H4 (cell line): ENCODE results near the gene MYO7A. TPM values are rescaled to one million over a fixed set of nuclear protein-coding genes. Genes with fewer than 3 reads are reported as not detected.

ENCODE experiments used
- DNase-seq: peaks from one replicate; pipeline ENCODE4 v3.0.0-alpha.2; 2015; ENCODE audit warnings: low spot score
- total RNA-seq: library from RNA; depleted of rRNA; stranded (reverse); fragments of >200 nt; shearing (Covaris generic); gene quantifications from 2 replicates; pipeline ENCODE4 v1.2.3, GENCODE V29; 2014

Gene MYO7A
- total RNA-seq, 1 experiment from 2014 or later: 0.35 TPM

- no peak for DNase-seq
Measured at GRCh38 chr11:77127235-77127911, 673 bp upstream of the MYO7A start.

- DNase-seq: no peak
Measured at GRCh38 chr11:77129069-77129841, 1.2 kb downstream of the MYO7A start.

- DNase-seq: no peak
Measured at GRCh38 chr11:77129842-77130756, 2.1 kb downstream of the MYO7A start.

GRCh38 chr11:77130763-77131513 lies 2.9 kb downstream of the MYO7A start:
- DNase-seq: no peak

- no peak for DNase-seq
Measured at GRCh38 chr11:77131560-77131959, 3.5 kb downstream of the MYO7A start.

DNA sequence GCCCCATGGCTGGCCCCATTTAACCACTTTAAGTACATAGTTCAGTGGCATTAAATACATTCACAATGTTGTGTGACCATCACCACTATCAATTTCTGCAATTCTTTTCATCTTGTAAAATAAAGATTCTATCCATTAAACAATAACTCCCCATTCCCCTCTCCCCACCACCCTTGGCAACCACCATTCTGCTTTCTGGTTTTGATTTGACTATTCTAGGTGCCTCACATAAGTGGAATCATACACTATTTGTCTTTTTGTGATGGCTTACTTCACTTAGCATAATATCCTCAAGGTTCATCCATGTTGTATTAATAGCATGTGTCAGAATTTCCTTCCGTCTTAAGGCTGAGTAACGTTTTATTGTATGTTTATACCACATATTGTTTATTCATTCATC lies 7.0 kb downstream of the MYO7A start:
- no peak for DNase-seq

DNA sequence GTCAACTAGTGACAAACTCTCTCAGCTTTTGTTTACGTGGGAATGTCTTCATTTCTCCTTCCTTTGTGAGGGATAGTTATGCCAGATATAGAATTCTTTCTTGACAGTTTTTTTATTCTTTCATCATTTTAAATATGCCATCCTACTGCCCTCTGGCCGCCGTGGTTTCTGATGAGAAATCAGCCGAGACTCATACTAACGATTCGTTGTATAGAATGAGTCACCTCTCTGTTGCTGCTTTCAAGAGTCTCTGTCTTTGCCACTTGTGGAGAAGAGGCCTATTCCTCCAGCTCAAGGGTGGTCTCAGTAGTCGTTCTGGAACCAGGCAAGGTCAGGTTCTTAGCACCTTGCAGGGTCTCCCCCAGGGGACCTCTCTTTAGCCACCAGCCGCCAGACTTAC lies 8.0 kb downstream of the MYO7A start:
- no peak for DNase-seq

GRCh38 chr11:77136784-77137420 lies 8.9 kb downstream of the MYO7A start:
- no peak for DNase-seq

GRCh38 chr11:77137421-77137820 lies 9.4 kb downstream of the MYO7A start:
- DNase-seq: no peak

DNA sequence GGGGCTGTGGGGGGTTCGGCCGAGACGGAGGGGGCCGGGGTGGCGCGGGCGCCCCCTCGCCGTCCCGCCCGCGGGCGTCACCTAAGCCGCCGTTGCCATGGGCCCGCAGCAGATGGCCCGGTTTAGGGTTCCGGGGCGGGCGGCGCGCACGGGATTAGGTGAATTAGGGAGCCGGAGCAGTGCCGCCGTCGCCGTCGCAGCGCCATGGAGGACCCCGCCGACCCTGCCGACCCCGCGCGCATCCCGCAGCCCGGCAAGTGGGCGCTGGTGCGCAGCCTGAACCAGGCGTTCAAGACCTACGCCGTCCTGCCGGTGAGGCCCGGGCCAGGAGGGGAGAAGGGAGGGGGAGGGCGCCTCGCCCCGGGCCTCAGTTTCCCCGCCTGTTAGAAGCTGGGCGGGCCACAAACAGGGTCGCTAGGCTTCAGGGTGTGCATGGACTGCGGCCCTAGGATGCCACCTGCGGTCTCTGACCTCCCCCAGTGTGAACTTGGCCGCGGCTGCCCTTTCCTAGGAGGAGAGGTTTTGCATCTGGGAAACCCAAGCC lies 10.1 kb downstream of the MYO7A start:
- DNase-seq: no peak

GRCh38 chr11:77139201-77139600 lies 11.2 kb downstream of the MYO7A start:
- DNase-seq: no peak

DNA sequence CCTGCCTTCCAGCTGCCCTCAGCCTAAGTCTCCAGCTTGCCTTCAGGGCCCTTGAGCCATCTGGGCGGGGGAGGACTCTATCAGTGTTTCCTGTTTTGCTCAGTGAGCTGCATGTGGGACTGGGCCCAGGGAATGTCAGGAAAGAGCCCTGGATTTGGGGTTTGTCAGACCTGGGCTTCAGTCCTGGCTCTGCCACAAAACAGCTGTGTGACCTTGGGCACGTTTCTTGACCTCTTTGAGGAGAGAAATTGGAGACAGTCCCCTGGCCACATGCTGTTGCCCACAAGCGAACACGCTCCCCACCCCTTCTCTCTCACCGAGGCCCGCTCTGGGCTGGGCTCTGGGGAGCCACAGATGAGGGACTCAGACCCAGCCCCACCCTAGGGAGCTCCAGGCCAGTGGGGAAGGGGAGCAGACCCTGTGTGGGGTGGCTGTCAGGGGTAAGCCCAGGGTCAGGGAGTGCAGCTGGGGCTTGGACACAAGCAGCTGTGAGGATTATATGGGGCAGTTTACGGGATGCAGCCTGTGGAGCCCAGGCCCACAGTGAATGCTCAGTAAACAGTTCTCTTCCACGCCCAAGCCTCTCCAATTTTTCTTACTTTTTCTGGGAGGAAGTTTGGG lies 12.3 kb downstream of the MYO7A start:
- no peak for DNase-seq

DNA sequence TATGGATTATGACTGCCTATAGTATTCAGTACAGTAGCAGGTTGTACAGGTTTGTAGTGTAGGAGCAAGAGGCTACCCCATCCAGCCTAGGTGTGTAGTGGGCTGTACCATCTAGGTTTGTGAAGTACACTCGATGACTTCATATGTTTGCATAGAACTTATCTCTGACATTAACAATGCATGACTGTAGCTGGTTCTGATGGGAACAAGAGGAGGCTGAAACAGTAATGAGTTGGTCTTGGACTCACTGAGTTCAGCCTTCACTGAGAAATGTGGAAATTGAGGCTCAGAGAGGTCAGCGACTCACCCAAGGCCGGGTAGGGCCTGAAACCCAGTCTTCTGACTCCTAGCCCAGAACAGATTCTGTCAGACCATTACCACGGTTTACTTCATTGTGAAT lies 13.0 kb downstream of the MYO7A start:
- no peak for DNase-seq

DNA sequence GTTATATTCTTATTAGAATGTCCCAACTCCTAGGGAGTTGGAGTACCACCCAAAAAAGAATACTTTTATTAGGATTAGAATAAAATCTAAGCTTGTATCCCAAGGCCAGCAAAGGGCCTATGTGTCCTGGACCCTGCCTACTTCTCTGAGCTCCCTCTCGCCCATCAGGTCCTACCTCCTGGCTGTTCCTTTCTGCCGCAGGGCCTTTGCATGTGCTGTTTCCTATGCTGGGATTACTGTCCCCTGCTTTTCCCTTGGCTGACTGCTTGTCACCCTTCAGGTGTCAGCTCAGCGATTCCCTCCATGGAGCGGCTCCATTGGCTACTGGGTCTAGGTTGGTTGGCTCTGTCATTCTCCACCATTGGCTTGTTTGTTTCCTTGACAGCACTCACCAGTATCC lies 13.4 kb downstream of the MYO7A start:
- DNase-seq: no peak

- no peak for DNase-seq
Measured at GRCh38 chr11:77142091-77142975, 14.3 kb downstream of the MYO7A start.

- DNase-seq: no peak
Measured at GRCh38 chr11:77143405-77144020, 15.5 kb downstream of the MYO7A start.

DNA sequence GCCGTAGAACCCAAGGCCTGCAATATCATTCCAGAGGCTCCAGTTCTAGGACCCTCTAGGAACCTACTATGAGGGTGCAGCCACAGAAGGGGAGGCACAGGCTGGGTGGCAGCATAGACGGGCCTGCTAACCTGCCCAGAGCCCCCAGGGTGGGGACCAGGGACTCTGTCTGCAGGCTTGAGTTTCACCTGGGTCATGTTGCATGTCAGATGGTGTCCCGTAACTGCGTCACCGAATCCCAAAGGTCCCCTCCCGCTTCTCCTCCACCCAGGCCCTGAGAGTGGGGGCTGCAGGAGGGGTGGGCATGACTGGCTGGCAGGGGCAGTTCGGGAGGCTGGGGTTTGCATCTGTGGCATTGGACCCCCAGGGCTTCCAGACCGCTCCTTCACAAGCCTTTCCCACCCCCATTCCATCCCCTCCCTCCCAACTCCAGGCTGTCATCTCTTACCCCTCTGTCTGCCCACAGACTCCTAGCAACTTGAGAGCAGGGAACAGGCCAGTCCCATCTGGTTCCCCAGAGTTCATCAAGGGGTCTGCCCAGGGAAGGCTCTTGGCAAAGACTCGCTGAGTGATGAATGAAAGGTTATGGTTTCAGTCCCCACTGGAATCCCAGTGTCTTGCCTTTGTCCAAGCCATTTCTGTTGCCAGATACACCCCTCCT lies 16.3 kb downstream of the MYO7A start:
- DNase-seq: no peak

DNA sequence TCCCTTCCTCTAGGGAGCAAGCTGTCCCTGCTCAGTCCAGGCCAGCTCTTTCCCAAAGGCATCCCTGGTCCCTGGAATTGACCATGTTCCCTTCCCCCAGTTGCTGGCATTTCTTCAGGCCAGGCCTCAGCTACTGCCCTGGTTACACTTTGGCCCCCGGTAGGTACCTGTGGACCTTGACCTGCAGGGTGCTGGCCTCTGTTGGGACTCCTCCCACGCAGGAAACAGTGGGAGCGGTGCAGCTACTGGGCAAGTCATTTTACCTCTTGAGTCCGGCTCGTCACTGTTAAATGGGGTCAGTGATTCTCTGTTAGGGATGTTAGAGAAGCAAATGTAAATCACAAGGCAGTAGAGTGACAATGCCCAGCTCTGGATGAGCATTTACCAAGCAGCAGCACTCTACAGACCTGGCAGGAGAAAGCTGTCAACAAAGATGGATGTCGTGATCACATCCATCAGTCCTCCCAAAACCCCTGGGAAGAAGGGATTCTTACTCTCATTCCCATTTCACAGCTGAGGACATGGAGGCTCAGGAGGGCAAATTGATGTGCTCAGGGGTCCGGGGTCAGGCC lies 16.9 kb downstream of the MYO7A start:
- no peak for DNase-seq
